Measurements from ENCODE around the gene SYTL2.

Gene SYTL2

DNA sequence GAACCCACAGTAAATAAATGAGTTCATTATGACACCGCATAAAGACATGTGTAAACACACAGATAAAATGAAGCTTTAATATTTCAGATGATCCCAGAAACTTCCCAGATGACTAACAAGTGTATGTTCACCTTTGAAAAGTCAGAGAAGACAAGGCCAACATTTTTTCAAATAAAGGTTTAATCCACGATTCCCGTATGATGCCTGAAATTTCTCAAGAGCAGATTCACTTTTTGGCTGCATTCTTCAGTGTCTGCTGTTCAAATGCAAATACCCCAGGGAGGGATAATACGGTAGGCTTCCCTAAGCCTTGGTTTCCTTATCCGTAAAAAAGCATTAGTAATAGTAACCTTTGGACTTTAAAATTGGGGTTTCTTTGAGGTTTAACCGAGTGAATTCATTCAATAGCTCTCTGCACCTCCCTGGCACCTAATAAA, 62.5 kb downstream of the SYTL2 start:
- TF ChIP-seq SPI1 (IDR thresholded peaks at IDR 0.05; ENCODE audit: low read depth, low read length) = no peak
- TF ChIP-seq TAF1 (IDR thresholded peaks at IDR 0.05; ENCODE audit: low read depth, low read length) = no peak
- TF ChIP-seq POLR2A (IDR thresholded peaks at IDR 0.05; ENCODE audit: low read depth, low read length) = no peak
- no peak for TF ChIP-seq POLR2AphosphoS5 (IDR thresholded peaks at IDR 0.05; ENCODE audit: low read depth, low read length)
- TF ChIP-seq PAX5 (IDR thresholded peaks at IDR 0.05; ENCODE audit: insufficient read depth, low read length, severe bottlenecking) = no peak
- no peak for TF ChIP-seq POU2F2 (IDR thresholded peaks at IDR 0.05; ENCODE audit: low read depth, low read length)
- FAIRE-seq = no peak
- no peak for DNase-seq (ENCODE audit: insufficient read length, low spot score)

GRCh38 chr11:85746670-85747069, 64.3 kb downstream of the SYTL2 start:
- DNase-seq (ENCODE audit: insufficient read length, low spot score) (no peak), FAIRE-seq (no peak)
- TF ChIP-seq PAX5 (IDR thresholded peaks at IDR 0.05; ENCODE audit: insufficient read depth, low read length, severe bottlenecking) = no peak
- TF ChIP-seq POLR2AphosphoS5 (IDR thresholded peaks at IDR 0.05; ENCODE audit: low read depth, low read length) = no peak
- no peak for TF ChIP-seq POLR2A (IDR thresholded peaks at IDR 0.05; ENCODE audit: low read depth, low read length)
- no peak for TF ChIP-seq POU2F2 (IDR thresholded peaks at IDR 0.05; ENCODE audit: low read depth, low read length)
- TF ChIP-seq SPI1 (IDR thresholded peaks at IDR 0.05; ENCODE audit: low read depth, low read length) = no peak
- no peak for TF ChIP-seq TAF1 (IDR thresholded peaks at IDR 0.05; ENCODE audit: low read depth, low read length)

GRCh38 chr11:85745626-85746025, 65.3 kb downstream of the SYTL2 start:
- TF ChIP-seq TAF1 (IDR thresholded peaks at IDR 0.05; ENCODE audit: low read depth, low read length) = no peak
- no peak for TF ChIP-seq POLR2A (IDR thresholded peaks at IDR 0.05; ENCODE audit: low read depth, low read length)
- no peak for TF ChIP-seq POLR2AphosphoS5 (IDR thresholded peaks at IDR 0.05; ENCODE audit: low read depth, low read length)
- TF ChIP-seq SPI1 (IDR thresholded peaks at IDR 0.05; ENCODE audit: low read depth, low read length) = no peak
- no peak for TF ChIP-seq PAX5 (IDR thresholded peaks at IDR 0.05; ENCODE audit: insufficient read depth, low read length, severe bottlenecking)
- no peak for TF ChIP-seq POU2F2 (IDR thresholded peaks at IDR 0.05; ENCODE audit: low read depth, low read length)
- FAIRE-seq (no peak), DNase-seq (ENCODE audit: insufficient read length, low spot score) (no peak)

DNA sequence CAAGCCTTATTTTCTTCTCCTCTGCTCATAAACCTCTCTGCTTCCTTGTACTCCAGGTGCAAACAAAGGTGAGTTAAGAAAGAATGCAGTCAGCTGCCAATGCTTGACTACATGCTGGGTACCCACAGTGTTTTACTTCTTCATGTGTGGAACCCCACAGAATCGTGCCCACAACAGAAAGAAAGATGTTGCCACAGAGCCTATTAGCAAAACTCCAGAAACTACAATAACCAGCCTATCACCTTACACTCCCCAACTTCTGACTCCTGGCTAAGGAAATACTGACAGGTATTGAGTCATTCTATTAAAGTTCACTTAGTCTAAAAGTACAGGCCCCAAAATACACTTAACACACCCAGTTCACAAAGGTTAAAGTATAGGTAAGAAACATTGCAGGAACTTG, 68.1 kb downstream of the SYTL2 start:
- FAIRE-seq = no peak
- no peak for TF ChIP-seq POU2F2 (IDR thresholded peaks at IDR 0.05; ENCODE audit: low read depth, low read length)

GRCh38 chr11:85742348-85742747, 68.6 kb downstream of the SYTL2 start:
- TF ChIP-seq POLR2AphosphoS5 (IDR thresholded peaks at IDR 0.05; ENCODE audit: low read depth, low read length) (no peak), PAX5 (IDR thresholded peaks at IDR 0.05; ENCODE audit: insufficient read depth, low read length, severe bottlenecking) (no peak), POLR2A (IDR thresholded peaks at IDR 0.05; ENCODE audit: low read depth, low read length) (no peak), SPI1 (IDR thresholded peaks at IDR 0.05; ENCODE audit: low read depth, low read length) (no peak)
- FAIRE-seq = no peak
- no peak for DNase-seq (ENCODE audit: insufficient read length, low spot score)

More for the DNA sequence above, 68.1 kb downstream of the SYTL2 start:
- no peak for DNase-seq (ENCODE audit: insufficient read length, low spot score)

GRCh38 chr11:85740481-85741400, 70.2 kb downstream of the SYTL2 start:
- FAIRE-seq = no peak
- DNase-seq (ENCODE audit: insufficient read length, low spot score) = no peak
- TF ChIP-seq POLR2AphosphoS5 (IDR thresholded peaks at IDR 0.05; ENCODE audit: low read depth, low read length) = no peak
- no peak for TF ChIP-seq TAF1 (IDR thresholded peaks at IDR 0.05; ENCODE audit: low read depth, low read length)
- no peak for TF ChIP-seq POLR2A (IDR thresholded peaks at IDR 0.05; ENCODE audit: low read depth, low read length)

DNA sequence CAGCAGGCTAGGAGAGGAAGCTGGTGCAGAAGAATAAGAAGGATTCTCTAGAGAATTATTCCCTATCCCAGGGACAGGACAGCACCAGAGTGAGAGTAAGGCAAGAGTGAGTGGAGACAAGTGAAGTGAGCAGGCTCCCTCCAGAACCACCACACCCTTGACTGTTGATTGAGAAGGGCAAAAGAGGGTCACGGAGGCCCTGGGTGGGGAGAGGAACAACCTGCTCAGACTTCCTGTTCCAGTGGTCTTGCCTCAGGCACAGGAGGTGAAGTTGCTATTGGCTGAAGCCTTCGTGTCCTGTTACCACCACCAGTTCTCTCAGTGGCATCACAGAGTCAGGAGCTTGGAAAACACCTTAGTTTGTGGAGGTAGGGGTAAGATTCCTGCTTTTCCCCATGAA, 73.2 kb downstream of the SYTL2 start:
- TF ChIP-seq POU2F2 (IDR thresholded peaks at IDR 0.05; ENCODE audit: low read depth, low read length) = no peak
- TF ChIP-seq POLR2A (IDR thresholded peaks at IDR 0.05; ENCODE audit: low read depth, low read length) = no peak
- TF ChIP-seq POLR2AphosphoS5 (IDR thresholded peaks at IDR 0.05; ENCODE audit: low read depth, low read length) = no peak
- FAIRE-seq = no peak
- no peak for DNase-seq (ENCODE audit: insufficient read length, low spot score)

DNA sequence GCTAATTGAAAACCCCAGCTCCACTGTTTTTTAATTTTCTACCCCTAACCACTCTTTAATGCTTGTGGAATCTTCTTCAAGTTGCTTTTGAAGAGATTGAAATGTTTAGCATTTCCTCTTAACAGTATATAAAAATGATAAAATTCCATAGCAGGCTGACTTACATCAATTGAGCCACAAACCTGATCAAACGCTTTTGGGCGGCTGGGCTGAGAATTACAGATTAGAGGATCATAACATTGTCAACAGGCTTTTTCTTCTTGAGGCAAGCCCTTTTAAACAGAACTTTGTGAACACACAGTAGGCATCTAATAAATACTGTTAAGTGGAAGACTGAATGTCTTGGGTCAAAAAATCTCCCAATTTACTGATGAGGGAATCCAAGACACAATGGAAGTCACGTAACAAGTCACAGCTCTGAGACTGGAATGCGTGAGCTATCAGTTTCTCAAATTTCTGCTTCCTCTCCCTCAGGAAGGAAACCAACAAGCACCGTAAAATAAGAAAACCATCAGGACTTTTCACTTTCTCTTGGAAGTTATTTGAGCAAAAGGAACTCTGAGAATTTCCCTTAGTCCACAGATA, 75.0 kb downstream of the SYTL2 start:
- no peak for DNase-seq (ENCODE audit: insufficient read length, low spot score)
- no peak for TF ChIP-seq POLR2AphosphoS5 (IDR thresholded peaks at IDR 0.05; ENCODE audit: low read depth, low read length)
- TF ChIP-seq POLR2A (IDR thresholded peaks at IDR 0.05; ENCODE audit: low read depth, low read length) = no peak
- FAIRE-seq = no peak

DNA sequence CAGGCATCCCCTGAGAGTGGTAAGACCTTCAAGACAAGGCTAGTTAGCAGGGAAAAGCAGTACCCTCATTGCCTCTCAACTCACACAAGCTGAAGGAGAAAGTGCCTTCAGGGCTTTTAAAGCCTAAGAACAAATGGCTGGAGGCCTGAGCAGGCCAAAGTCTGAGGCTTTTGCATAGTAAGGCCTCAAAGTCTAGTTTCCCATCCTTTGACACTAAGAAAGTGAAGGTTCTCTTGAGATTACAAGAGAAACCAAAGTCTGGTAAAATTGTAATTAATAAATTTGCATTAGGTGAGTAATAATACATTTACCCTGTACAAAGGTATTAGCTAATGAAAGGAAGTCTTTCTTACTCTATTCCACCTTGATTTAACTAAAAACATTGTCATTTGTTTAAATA, 78.0 kb downstream of the SYTL2 start:
- TF ChIP-seq SPI1 (IDR thresholded peaks at IDR 0.05; ENCODE audit: low read depth, low read length) (no peak), POLR2A (IDR thresholded peaks at IDR 0.05; ENCODE audit: low read depth, low read length) (no peak), POLR2AphosphoS5 (IDR thresholded peaks at IDR 0.05; ENCODE audit: low read depth, low read length) (no peak), TAF1 (IDR thresholded peaks at IDR 0.05; ENCODE audit: low read depth, low read length) (no peak), POU2F2 (IDR thresholded peaks at IDR 0.05; ENCODE audit: low read depth, low read length) (no peak), PAX5 (IDR thresholded peaks at IDR 0.05; ENCODE audit: insufficient read depth, low read length, severe bottlenecking) (no peak)
- FAIRE-seq = no peak

GRCh38 chr11:85726381-85726780, 84.6 kb downstream of the SYTL2 start:
- DNase-seq (ENCODE audit: insufficient read length, low spot score) = no peak
- no peak for FAIRE-seq
- no peak for TF ChIP-seq SPI1 (IDR thresholded peaks at IDR 0.05; ENCODE audit: low read depth, low read length)
- TF ChIP-seq POU2F2 (IDR thresholded peaks at IDR 0.05; ENCODE audit: low read depth, low read length) = no peak
- no peak for TF ChIP-seq POLR2AphosphoS5 (IDR thresholded peaks at IDR 0.05; ENCODE audit: low read depth, low read length)
- TF ChIP-seq PAX5 (IDR thresholded peaks at IDR 0.05; ENCODE audit: insufficient read depth, low read length, severe bottlenecking) = no peak
- no peak for TF ChIP-seq TAF1 (IDR thresholded peaks at IDR 0.05; ENCODE audit: low read depth, low read length)
- no peak for TF ChIP-seq POLR2A (IDR thresholded peaks at IDR 0.05; ENCODE audit: low read depth, low read length)

More for the DNA sequence above, 78.0 kb downstream of the SYTL2 start:
- no peak for DNase-seq (ENCODE audit: insufficient read length, low spot score)

Data from GM12891 (cell line).